GM23248 (cell line): Measurements from ENCODE around the gene DDX28. TPM values are rescaled to one million over a fixed set of nuclear protein-coding genes. Genes with fewer than 3 reads are reported as not detected.

Experiments used
- DNase-seq: peaks from one replicate; pipeline ENCODE4 v3.0.0-alpha.2; 2015
- H2AFZ ChIP-seq: fragments of 200-600 bp; sonication (generic); 2 replicates; pipeline ENCODE4 v1.6.1; 2016; ENCODE audit warnings: antibody characterized with exemption
- H3F3A ChIP-seq: fragments of 200-600 bp; sonication (generic); 2 replicates; pipeline ENCODE4 v1.6.1; 2016; ENCODE audit warnings: mild to moderate bottlenecking, antibody characterized with exemption, mixed run types; ENCODE audit not compliant: insufficient read depth
- H3K27ac ChIP-seq: fragments of 200-600 bp; sonication (generic); 2 replicates; pipeline ENCODE4 v1.5.1; 2016; ENCODE audit warnings: mild to moderate bottlenecking
- H3K27me3 ChIP-seq: fragments of 200-600 bp; sonication (generic); replicated peaks from 2 replicates; pipeline ENCODE4 v1.6.1; 2016; ENCODE audit warnings: mild to moderate bottlenecking; ENCODE audit not compliant: insufficient read depth
- H3K36me3 ChIP-seq: fragments of 200-600 bp; sonication (generic); 2 replicates; pipeline ENCODE4 v1.6.1; 2016; ENCODE audit warnings: low read depth, mild to moderate bottlenecking
- H3K4me1 ChIP-seq: fragments of 200-600 bp; sonication (generic); 2 replicates; pipeline ENCODE4 v1.6.1; 2016; ENCODE audit warnings: mild to moderate bottlenecking; ENCODE audit not compliant: insufficient read depth
- H3K4me2 ChIP-seq: fragments of 200-600 bp; sonication (generic); one replicate; pipeline ENCODE4 v1.6.1; 2016; ENCODE audit warnings: mild to moderate bottlenecking; ENCODE audit not compliant: unreplicated experiment
- H3K4me3 ChIP-seq: fragments of 200-600 bp; sonication (generic); 2 replicates; pipeline ENCODE4 v1.5.1; 2016; ENCODE audit warnings: mild to moderate bottlenecking
- H3K79me2 ChIP-seq: fragments of 200-600 bp; sonication (generic); 2 replicates; pipeline ENCODE4 v1.6.1; 2016; ENCODE audit warnings: mild to moderate bottlenecking; ENCODE audit not compliant: insufficient read depth
- H3K9ac ChIP-seq: fragments of 200-600 bp; sonication (generic); 2 replicates; pipeline ENCODE4 v1.6.1; 2016; ENCODE audit warnings: mild to moderate bottlenecking
- H3K9me2 ChIP-seq: fragments of 200-600 bp; sonication (generic); 2 replicates; pipeline ENCODE4 v1.6.1; 2016; ENCODE audit warnings: mixed run types, mild to moderate bottlenecking, moderate library complexity; ENCODE audit not compliant: insufficient read depth
- H3K9me3 ChIP-seq: fragments of 200-600 bp; sonication (generic); one replicate; pipeline ENCODE4 v1.6.1; 2017; ENCODE audit warnings: low read depth
- H4K20me1 ChIP-seq: fragments of 200-600 bp; sonication (generic); 2 replicates; pipeline ENCODE4 v1.6.0; 2016; ENCODE audit not compliant: insufficient read depth
- EZH2 ChIP-seq: fragments of 200-600 bp; sonication (generic); IDR thresholded peaks from 2 replicates; pipeline ENCODE4 v1.6.1; 2018; ENCODE audit warnings: antibody characterized with exemption, mild to moderate bottlenecking; ENCODE audit not compliant: insufficient read depth, poor library complexity, severe bottlenecking
- EZH2phosphoT487 ChIP-seq: fragments of 200-600 bp; sonication (generic); IDR thresholded peaks from 2 replicates; pipeline ENCODE4 v1.6.1; 2018; ENCODE audit warnings: antibody characterized with exemption, moderate library complexity, mild to moderate bottlenecking, low read depth; ENCODE audit not compliant: insufficient read depth
- WGBS, 2 experiments: methylation state at CpG; one replicate each; pipeline ENCODE4 v1.1.6; 2015 to 2017; ENCODE audit warnings: low lambda C conversion rate in 2 of 2, low coverage in 1 of 2; ENCODE audit errors: missing lambda C conversion rate in 2 of 2; 5-methylcytosine and 5-hydroxymethylcytosine counted together
- in situ Hi-C: fragments of 300-500 bp; cut with MboI; formaldehyde crosslinking; loops from 2 replicates; pipeline ENCODE4 v1.15.0; 2020
- polyA plus RNA-seq: library from polyadenylated mRNA; unstranded; fragments of >200 nt; fragmentation: Nextera tagmentation; extraction: Ambion mirVana; gene quantifications from 2 replicates; pipeline ENCODE4 v1.2.1, GENCODE V29; 2016
- total RNA-seq: library from RNA; depleted of rRNA; stranded (reverse); fragments of >200 nt; shearing (Covaris generic); gene quantifications from 2 replicates; pipeline ENCODE4 v1.2.3, GENCODE V29; 2014

DDX28 gene
- total and polyA plus RNA-seq, 2 experiments from 2014 or later = 8.8 to 9.0 TPM

DNA sequence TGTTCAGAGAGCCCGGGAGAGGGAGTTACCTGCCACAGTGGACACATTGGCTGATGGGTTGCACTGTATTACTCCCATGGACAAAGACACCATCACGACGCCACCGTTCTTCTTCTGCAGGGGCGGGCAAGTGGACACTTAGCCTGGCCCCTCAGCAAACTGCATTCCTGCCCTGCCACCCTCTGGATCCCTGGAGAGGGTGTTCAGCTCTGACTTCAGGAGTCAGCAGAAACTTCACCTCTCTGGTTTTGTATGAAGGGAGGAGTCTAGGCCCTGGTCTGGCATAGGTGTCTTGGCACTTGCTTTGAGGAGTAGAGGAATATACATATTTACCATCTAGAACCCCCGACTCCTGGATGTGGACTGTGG, 33.0 kb downstream of the DDX28 start:
- Histone ChIP-seq H3K27me3 (no peaks in the 10 kb centered on the region), H3K4me1 (no peaks in the 10 kb centered on the region), H3K36me3 (no peaks in the 10 kb centered on the region)

GRCh38 chr16:67989322-67990017, 33.6 kb downstream of the DDX28 start:
- no peak overlapping the region for H3K4me2 ChIP-seq
- H3K79me2 ChIP-seq = no peaks in the 10 kb centered on the region

More for the DNA sequence above, 33.0 kb downstream of the DDX28 start:
- in situ Hi-C loops = no loop called here
- Histone ChIP-seq H4K20me1 (no peaks in the 10 kb centered on the region), H3K4me3 (no peak overlapping the region), H3K27ac (no peak overlapping the region), H3K9me3 (no peaks in the 10 kb centered on the region), H3K4me2 (no peak overlapping the region), H3F3A (no peaks in the 10 kb centered on the region), H3K9ac (no peak overlapping the region), H3K79me2 (no peaks in the 10 kb centered on the region), H3K9me2 (no peaks in the 10 kb centered on the region), H2AFZ (no peak overlapping the region)
- WGBS, 2 experiments = 75 to 82% methylated on average over 6 of the region's 6 CpGs
- TF ChIP-seq EZH2phosphoT487 = no peak
- TF ChIP-seq EZH2 = no peak
- DNase-seq = no peak

DNA sequence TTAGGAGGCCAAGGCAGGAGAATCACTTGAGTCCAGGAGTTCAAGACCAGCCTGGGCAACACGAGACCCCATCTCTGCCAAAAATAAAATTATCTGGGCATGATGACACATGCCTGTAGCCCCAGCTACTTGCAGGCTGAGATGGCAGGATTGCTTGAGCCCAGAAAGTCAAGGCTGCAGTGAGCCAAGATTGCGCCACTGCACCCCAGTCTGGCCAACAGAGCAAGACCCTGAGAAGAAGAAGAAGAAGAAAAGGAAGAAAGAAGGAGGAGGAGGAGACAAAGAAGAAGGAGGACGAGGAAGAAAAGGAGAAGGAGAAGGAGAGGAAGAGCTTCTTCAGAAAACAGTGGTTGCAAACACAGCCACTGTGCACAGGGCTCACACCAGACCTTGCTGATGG, 34.4 kb downstream of the DDX28 start:
- Histone ChIP-seq H3K4me1 (no peaks in the 10 kb centered on the region), H3K9me3 (no peaks in the 10 kb centered on the region), H3K9me2 (no peaks in the 10 kb centered on the region), H3F3A (no peaks in the 10 kb centered on the region), H3K4me3 (no peak overlapping the region), H3K27me3 (no peaks in the 10 kb centered on the region), H3K79me2 (no peaks in the 10 kb centered on the region), H3K36me3 (no peaks in the 10 kb centered on the region), H4K20me1 (no peaks in the 10 kb centered on the region), H2AFZ (no peak overlapping the region), H3K4me2 (no peak overlapping the region), H3K9ac (no peak overlapping the region), H3K27ac (no peak overlapping the region)
- no peak for TF ChIP-seq EZH2phosphoT487
- TF ChIP-seq EZH2 = no peak
- no peak for DNase-seq
- 69 to 70% methylated on average over 3 of the region's 3 CpGs for WGBS, 2 experiments
- in situ Hi-C loops = no loop called here

More at GRCh38 chr16:67989322-67990017, 33.6 kb downstream of the DDX28 start:
- Histone ChIP-seq H3K9me3 (no peaks in the 10 kb centered on the region), H3K9me2 (no peaks in the 10 kb centered on the region), H3F3A (no peaks in the 10 kb centered on the region), H3K36me3 (no peaks in the 10 kb centered on the region), H3K27me3 (no peaks in the 10 kb centered on the region), H3K4me3 (no peak overlapping the region), H3K4me1 (no peaks in the 10 kb centered on the region), H3K9ac (no peak overlapping the region), H2AFZ (no peak overlapping the region), H4K20me1 (no peaks in the 10 kb centered on the region), H3K27ac (no peak overlapping the region)
- in situ Hi-C loops = no loop called here
- WGBS, 2 experiments = 65 to 69% methylated on average over 8 of the region's 8 CpGs
- TF ChIP-seq EZH2phosphoT487 = no peak
- TF ChIP-seq EZH2 = no peak
- no peak for DNase-seq

GRCh38 chr16:67987460-67988160, 35.4 kb downstream of the DDX28 start:
- Histone ChIP-seq H3K27me3 (no peaks in the 10 kb centered on the region), H3K9me2 (no peaks in the 10 kb centered on the region), H3K27ac (no peak overlapping the region), H3K36me3 (no peaks in the 10 kb centered on the region), H2AFZ (no peak overlapping the region), H3K4me3 (no peak overlapping the region), H3K9ac (no peak overlapping the region), H3K79me2 (no peaks in the 10 kb centered on the region), H4K20me1 (no peaks in the 10 kb centered on the region), H3K9me3 (no peaks in the 10 kb centered on the region), H3K4me1 (no peaks in the 10 kb centered on the region), H3F3A (no peaks in the 10 kb centered on the region), H3K4me2 (no peak overlapping the region)
- WGBS, 2 experiments = 75 to 83% methylated on average over 11 of the region's 11 CpGs
- in situ Hi-C loops = no loop called here
- TF ChIP-seq EZH2phosphoT487 (no peak), EZH2 (no peak)
- no peak for DNase-seq
